Measurements from ENCODE around the gene POLR3GL. TPM values are rescaled to one million over a fixed set of nuclear protein-coding genes. Genes with fewer than 3 reads are reported as not detected.

The POLR3GL gene
- total RNA-seq, 1 experiment from 2014 or later: 7.9 TPM

- Histone ChIP-seq H2AK5ac (ENCODE audit: insufficient read length, low read length) (no peak overlapping the region), H3K14ac (ENCODE audit: insufficient read depth, low read length) (no peak overlapping the region), H2BK5ac (ENCODE audit: insufficient read length, low read length) (no peak overlapping the region), H3K79me2 (ENCODE audit: insufficient read depth, low read length) (no peaks in the 10 kb centered on the region), H3K4me2 (ENCODE audit: insufficient read depth, insufficient read length, low read length) (no peak overlapping the region), H3K18ac (ENCODE audit: insufficient read length, low read depth, low read length) (no peak overlapping the region), H3K23me2 (ENCODE audit: insufficient read length, low read depth, low read length, poor library complexity, severe bottlenecking) (no peaks in the 10 kb centered on the region), H3K4me1 (ENCODE audit: insufficient read depth, low read length) (peaks cover 9% of the 10 kb centered on the region; the same call in 1 of the 2 replicates), H2AFZ (ENCODE audit: low read length) (no peak overlapping the region), H3K9ac (ENCODE audit: extremely low read depth, insufficient read length, low read length) (no peak overlapping the region), H3K56ac (ENCODE audit: insufficient read length, low read depth, low read length) (no peak overlapping the region), H3K27me3 (ENCODE audit: insufficient read depth, low read length) (no peaks in the 10 kb centered on the region), H3K79me1 (ENCODE audit: insufficient read depth, low read depth, low read length, poor library complexity, severe bottlenecking) (no peaks in the 10 kb centered on the region), H4K5ac (ENCODE audit: insufficient read length, low read depth, low read length) (no peak overlapping the region), H3K23ac (ENCODE audit: insufficient read length, low read depth, low read length) (no peak overlapping the region), H4K20me1 (ENCODE audit: control insufficient read depth, insufficient read depth, insufficient read length) (no peaks in the 10 kb centered on the region), H2BK12ac (ENCODE audit: insufficient read length, low read depth, low read length) (no peak overlapping the region), H3K4ac (ENCODE audit: low read depth, low read length) (no peak overlapping the region), H4K8ac (replicated peaks; ENCODE audit: insufficient read length, low read depth, low read length) (no peak overlapping the region), H3T11ph (ENCODE audit: low read length) (no peak overlapping the region), H4K91ac (ENCODE audit: insufficient read length, low read depth, low read length) (no peak overlapping the region), H3K27ac (ENCODE audit: insufficient read length, low read depth, low read length) (no peak overlapping the region), H2BK20ac (ENCODE audit: low read depth, low read length, poor library complexity, severe bottlenecking) (no peak overlapping the region), H2BK15ac (ENCODE audit: low read depth, low read length) (no peak overlapping the region), H3K9me3 (ENCODE audit: control insufficient read depth, low read depth, low read length) (no peaks in the 10 kb centered on the region), H2BK120ac (ENCODE audit: low read depth, low read length, poor library complexity, severe bottlenecking) (no peak overlapping the region)
- Mint-ChIP-seq H3K27me3 (ENCODE audit: low read depth) (no peaks in the 10 kb centered on the region), H3K4me1 (peaks cover 17 to 29% of the 10 kb centered on the region in 2 experiments), H3K27ac (no peak overlapping the region), H3K36me3 (ENCODE audit: insufficient read depth in 1 of 3, low read depth in 3 of 3) (peaks cover 4 to 7% (median 5%) of the 10 kb centered on the region in 3 experiments; a peak in 5 of 7 replicates), H3K9me3 (no peaks in the 10 kb centered on the region), H3K4me3 (no peak overlapping the region)
- no peak for DNase-seq
- no CpG with 5 or more reads among the region's 1 CpG for WGBS (ENCODE audit: extremely low coverage, insufficient read length, low lambda C conversion rate)
- TF ChIP-seq CTCF (conservative IDR thresholded peaks at IDR 0.05): no peak
Observed at GRCh38 chr1:145987926-145988325, 23.4 kb downstream of the POLR3GL start.

Measured in H9 (cell line).